ENCODE results near the gene ARHGAP22.

DNA sequence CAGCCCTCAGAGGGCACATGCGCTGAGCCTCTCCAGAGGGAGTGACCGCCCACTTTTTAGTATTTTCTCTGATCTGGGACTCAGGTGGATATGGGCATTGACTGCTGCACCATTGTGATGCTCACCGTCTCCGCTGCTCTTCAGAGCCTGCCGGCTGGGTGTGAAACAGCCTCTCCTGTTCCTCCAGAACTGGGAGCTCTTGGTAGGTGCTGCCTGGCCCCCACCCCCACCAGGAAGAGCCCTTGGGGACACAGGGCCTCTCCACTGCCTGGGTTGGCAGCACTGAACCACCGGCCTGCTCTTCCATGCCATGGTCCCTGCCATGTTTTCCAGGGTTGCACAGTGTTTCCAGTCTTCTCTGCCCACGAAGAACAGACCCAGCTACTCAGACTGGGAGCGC lies 36.3 kb downstream of the ARHGAP22 start:
- TF ChIP-seq EZH2 (IDR thresholded peaks at IDR 0.05; ENCODE audit: borderline replicate concordance, low read length) = no peak
- TF ChIP-seq, protein P1, sequence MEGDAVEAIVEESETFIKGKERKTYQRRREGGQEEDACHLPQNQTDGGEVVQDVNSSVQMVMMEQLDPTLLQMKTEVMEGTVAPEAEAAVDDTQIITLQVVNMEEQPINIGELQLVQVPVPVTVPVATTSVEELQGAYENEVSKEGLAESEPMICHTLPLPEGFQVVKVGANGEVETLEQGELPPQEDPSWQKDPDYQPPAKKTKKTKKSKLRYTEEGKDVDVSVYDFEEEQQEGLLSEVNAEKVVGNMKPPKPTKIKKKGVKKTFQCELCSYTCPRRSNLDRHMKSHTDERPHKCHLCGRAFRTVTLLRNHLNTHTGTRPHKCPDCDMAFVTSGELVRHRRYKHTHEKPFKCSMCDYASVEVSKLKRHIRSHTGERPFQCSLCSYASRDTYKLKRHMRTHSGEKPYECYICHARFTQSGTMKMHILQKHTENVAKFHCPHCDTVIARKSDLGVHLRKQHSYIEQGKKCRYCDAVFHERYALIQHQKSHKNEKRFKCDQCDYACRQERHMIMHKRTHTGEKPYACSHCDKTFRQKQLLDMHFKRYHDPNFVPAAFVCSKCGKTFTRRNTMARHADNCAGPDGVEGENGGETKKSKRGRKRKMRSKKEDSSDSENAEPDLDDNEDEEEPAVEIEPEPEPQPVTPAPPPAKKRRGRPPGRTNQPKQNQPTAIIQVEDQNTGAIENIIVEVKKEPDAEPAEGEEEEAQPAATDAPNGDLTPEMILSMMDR (conservative IDR thresholded peaks at IDR 0.05 in 1 of 2, IDR thresholded peaks at IDR 0.05 in 1 of 2; ENCODE audit: extremely low read depth in 1 of 2, insufficient read depth in 1 of 2, low read depth in 1 of 2, low read length in 2 of 2) = no peak
